Panc1 (cell line): Measurements from ENCODE around the gene IL32. TPM values are rescaled to one million over a fixed set of nuclear protein-coding genes. Genes with fewer than 3 reads are reported as not detected.
"Not testable (repeated sequence)": the region's sequence is repeated elsewhere in the genome, so short reads cannot be mapped to it uniquely, and the experiment has no call there.

Experiments used
- ATAC-seq: fragments of 200-7000 bp; cut with Tn5 transposase; 2 replicates; pipeline ENCODE4 v1.9.1; 2020; ENCODE audit warnings: mild to moderate bottlenecking, moderate library complexity
- BruUV-seq: library from RNA; stranded (reverse); fragments of 400-500 nt; replicated peaks from 2 replicates; lab custom pipeline; 2021; lab: Mats Ljungman, UMichigan
- CTCF ChIA-PET: fragments of 300-600 bp; sonication (Branson Sonifier 250); formaldehyde crosslinking; loops from one replicate; lab custom pipeline; 2022; ENCODE audit warnings: antibody characterized with exemption; lab: Charles Lee
- POLR2A ChIA-PET: fragments of 300-600 bp; sonication (Branson Sonifier 250); formaldehyde crosslinking; loops from one replicate; lab custom pipeline; 2022; ENCODE audit warnings: antibody characterized with exemption; lab: Charles Lee
- DNase-seq: peaks from one replicate; pipeline ENCODE4 v3.0.0-alpha.2; 2010; ENCODE audit warnings: low read depth, low spot score
- H3K27ac ChIP-seq: 2 replicates; pipeline ENCODE4 v1.5.1; 2011; ENCODE audit warnings: mild to moderate bottlenecking, low read length, inconsistent platforms
- H3K27me3 ChIP-seq: fragments of 200-500 bp; sonication (Bioruptor generic); 2 replicates; pipeline ENCODE4 v1.6.0; 2014; ENCODE audit warnings: low read length, inconsistent platforms; ENCODE audit not compliant: control insufficient read depth, insufficient read depth
- H3K36me3 ChIP-seq: fragments of 200-500 bp; sonication (Bioruptor generic); 2 replicates; pipeline ENCODE4 v1.5.1; 2014; ENCODE audit warnings: inconsistent platforms, mild to moderate bottlenecking, low read length, moderate library complexity; ENCODE audit not compliant: control insufficient read depth, insufficient read depth
- H3K4me1 ChIP-seq: 2 replicates; pipeline ENCODE4 v1.5.1; 2011; ENCODE audit warnings: inconsistent platforms, mild to moderate bottlenecking, low read length, moderate library complexity; ENCODE audit not compliant: control insufficient read depth, insufficient read depth
- H3K4me3 ChIP-seq, 2 experiments: 2 replicates each; pipeline ENCODE4 v1.5.1; 2011 to 2012; ENCODE audit warnings: low read depth in 2 of 2, low read length in 2 of 2, mild to moderate bottlenecking in 2 of 2, inconsistent platforms in 1 of 2, moderate library complexity in 1 of 2
- H3K9me3 ChIP-seq: fragments of 200-500 bp; sonication (Bioruptor generic); 2 replicates; pipeline ENCODE4 v1.5.1; 2014; ENCODE audit warnings: low read depth, mild to moderate bottlenecking, inconsistent platforms, low read length, moderate library complexity; ENCODE audit not compliant: control insufficient read depth, insufficient read depth
- CTCF ChIP-seq: fragments of 450-650 bp; IDR thresholded peaks from 2 replicates; pipeline ENCODE4 v1.5.1; 2017; ENCODE audit warnings: mild to moderate bottlenecking
- POLR2AphosphoS5 ChIP-seq: IDR thresholded peaks from 2 replicates; pipeline ENCODE4 v1.6.1; 2012; ENCODE audit warnings: mild to moderate bottlenecking, low read depth, low read length, moderate library complexity
- REST ChIP-seq, 2 experiments: IDR thresholded peaks; 2 replicates each; pipeline ENCODE4 v1.6.1; 2011 to 2012; ENCODE audit warnings: low read depth in 2 of 2, control low read depth in 1 of 2, low read length in 1 of 2, mild to moderate bottlenecking in 1 of 2, moderate library complexity in 1 of 2; ENCODE audit not compliant: insufficient read depth in 1 of 2
- SIN3A ChIP-seq: IDR thresholded peaks from 2 replicates; pipeline ENCODE4 v1.6.1; 2012; ENCODE audit warnings: low read depth, mild to moderate bottlenecking, low read length, moderate library complexity, borderline replicate concordance; ENCODE audit not compliant: insufficient read depth
- TCF7L2 ChIP-seq: IDR thresholded peaks from 2 replicates; pipeline ENCODE4 v1.6.1; 2011; ENCODE audit warnings: mild to moderate bottlenecking, low read depth, low read length, inconsistent platforms
- in situ Hi-C: cut with HindIII; loops from 2 replicates; pipeline ENCODE4 v1.10.0; 2016; ENCODE audit warnings: low sequenced_read_pairs, low pct_unique_long_range_greater_than_20kb
- intact Hi-C: fragments of 100-400 bp; cut with micrococcal nuclease; formaldehyde crosslinking; loops from one replicate; pipeline ENCODE4 v1.10.0; 2022; ENCODE audit not compliant: unreplicated experiment
- total RNA-seq: library from RNA; stranded (reverse); gene quantifications from one replicate; pipeline ENCODE4 v1.2.1, GENCODE V29; 2021; ENCODE audit not compliant: unreplicated experiment

Gene IL32
- total RNA-seq, 1 experiment from 2014 or later, result 17.1 TPM

GRCh38 chr16:3071655-3072054 is 6.2 kb downstream of the IL32 start:
- ChIA-PET POLR2A (no interaction called here), CTCF (no interaction called here)
- intact Hi-C loops (no loop called here), in situ Hi-C loops (no loop called here)
- Histone ChIP-seq H3K4me3 (no peak overlapping the region), H3K9me3 (no peaks in the 10 kb centered on the region), H3K27me3 (no peaks in the 10 kb centered on the region), H3K36me3 (no peaks in the 10 kb centered on the region), H3K4me1 (no peaks in the 10 kb centered on the region), H3K27ac (no peak overlapping the region)
- TF ChIP-seq POLR2AphosphoS5 (no peak), REST (IDR thresholded peaks at IDR 0.05; ENCODE audit: insufficient read depth in 1 of 2, low read depth in 2 of 2, low read length in 1 of 2) (no peak), CTCF (no peak), SIN3A (no peak), TCF7L2 (no peak)
- ATAC-seq, result no peak
- no TSS peak for BruUV-seq
- DNase-seq, result no peak

DNA sequence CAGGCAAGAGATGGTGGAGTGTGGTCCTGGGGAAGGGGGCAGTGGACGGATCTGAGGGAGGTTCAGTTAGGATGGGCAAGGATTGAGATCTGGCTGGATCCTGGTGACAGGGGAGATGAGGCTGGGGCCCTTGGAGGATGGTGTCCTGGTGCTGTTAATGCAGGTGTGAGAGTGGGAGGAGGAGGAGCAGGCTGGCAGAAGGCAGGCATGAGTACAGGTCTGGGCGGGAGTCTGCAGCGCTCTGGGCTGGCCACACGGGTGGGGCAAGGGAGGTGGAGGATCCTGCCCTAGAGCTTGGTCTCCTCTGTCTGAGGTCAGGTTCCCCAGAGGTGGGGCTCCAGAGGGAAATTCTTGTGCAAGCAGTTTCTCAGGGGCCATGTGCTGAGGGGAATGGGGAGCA is 6.7 kb downstream of the IL32 start:
- in situ Hi-C loops, ATAC-seq, intact Hi-C loops, H3K4me3 ChIP-seq, BruUV-seq, H3K9me3 ChIP-seq, DNase-seq, H3K36me3 ChIP-seq, CTCF ChIA-PET, H3K27ac ChIP-seq, H3K27me3 ChIP-seq, H3K4me1 ChIP-seq, POLR2A ChIA-PET: not testable (repeated sequence)

DNA sequence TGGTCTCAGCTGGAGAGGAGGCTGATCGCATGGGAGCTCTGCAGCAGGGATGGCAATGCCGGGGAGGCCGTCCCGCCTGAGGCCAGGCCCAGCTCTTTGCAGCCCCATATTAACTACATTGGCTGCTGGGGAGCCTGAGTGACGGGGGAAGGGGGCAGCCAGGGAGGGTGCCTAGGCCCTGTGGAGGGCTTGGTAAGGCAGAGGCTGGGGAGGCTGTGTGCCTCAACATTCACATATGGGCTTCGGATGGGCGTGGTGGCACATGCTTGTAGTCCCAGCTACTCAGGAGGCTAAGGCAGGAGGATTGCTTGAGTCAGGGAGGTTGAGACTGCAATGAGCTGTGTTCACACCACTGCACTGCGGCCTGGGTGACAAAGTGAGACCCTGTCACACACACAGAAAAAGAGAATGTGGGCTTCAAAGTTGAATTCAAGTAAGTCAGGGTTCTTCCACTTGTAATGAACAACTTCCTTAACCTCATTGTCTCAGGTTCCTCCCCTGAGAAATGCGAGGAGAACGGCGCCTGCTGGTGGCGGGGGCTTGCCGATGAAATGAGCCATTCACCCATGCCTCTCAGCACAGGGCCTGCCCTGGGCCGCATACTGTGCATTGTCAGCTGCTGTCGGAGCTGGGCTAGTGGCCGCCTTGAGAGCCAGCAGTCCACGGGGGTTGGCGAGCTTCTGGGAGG is 7.3 kb downstream of the IL32 start:
- POLR2A ChIA-PET, in situ Hi-C loops, intact Hi-C loops, H3K27me3 ChIP-seq, H3K36me3 ChIP-seq, BruUV-seq, CTCF ChIA-PET, DNase-seq, ATAC-seq, H3K9me3 ChIP-seq, H3K4me1 ChIP-seq, H3K4me3 ChIP-seq, H3K27ac ChIP-seq: not testable (repeated sequence)
